Trophoblast cell (in vitro differentiated cells and primary cell): ENCODE data around the gene RIPOR3.

Source experiments
- DNase-seq, 2 donors: peaks; one replicate each; pipeline ENCODE4 v3.0.0-alpha.2; 2016
- H2AFZ ChIP-seq: 2 replicates; pipeline ENCODE4 v1.6.1; 2013; ENCODE audit warnings: low read length, moderate library complexity, mild to moderate bottlenecking; ENCODE audit not compliant: insufficient read depth, poor library complexity
- H2AK5ac ChIP-seq: 2 replicates; pipeline ENCODE4 v1.6.1; 2013; ENCODE audit warnings: mild to moderate bottlenecking, low read length
- H2BK120ac ChIP-seq: 2 replicates; pipeline ENCODE4 v1.6.1; 2013; ENCODE audit warnings: low read length, mild to moderate bottlenecking, moderate library complexity; ENCODE audit not compliant: insufficient read depth, poor library complexity
- H2BK12ac ChIP-seq: 2 replicates; pipeline ENCODE4 v1.6.1; 2013; ENCODE audit warnings: mild to moderate bottlenecking, low read length, moderate library complexity
- H2BK5ac ChIP-seq: 2 replicates; pipeline ENCODE4 v1.6.1; 2013; ENCODE audit warnings: low read length, low read depth, moderate library complexity, mild to moderate bottlenecking; ENCODE audit not compliant: poor library complexity
- H3K14ac ChIP-seq: 2 replicates; pipeline ENCODE4 v1.6.1; 2013; ENCODE audit warnings: mild to moderate bottlenecking, low read length
- H3K18ac ChIP-seq: 2 replicates; pipeline ENCODE4 v1.6.1; 2013; ENCODE audit warnings: mild to moderate bottlenecking, low read length
- H3K23ac ChIP-seq: 2 replicates; pipeline ENCODE4 v1.6.1; 2013; ENCODE audit warnings: low read length
- H3K27ac ChIP-seq: 2 replicates; pipeline ENCODE4 v1.5.1; 2013; ENCODE audit warnings: low read depth, mild to moderate bottlenecking, inconsistent platforms, low read length, moderate library complexity
- H3K27me3 ChIP-seq: 2 replicates; pipeline ENCODE4 v1.6.1; 2013; ENCODE audit warnings: inconsistent platforms, mild to moderate bottlenecking, low read length, moderate library complexity; ENCODE audit not compliant: insufficient read depth
- H3K36me3 ChIP-seq, 2 experiments: 1 replicate in 1 of 2; 2 replicates in 1 of 2; pipeline ENCODE4 v1.6.1; 2013; ENCODE audit warnings: low read length in 2 of 2, mild to moderate bottlenecking in 2 of 2, moderate library complexity in 1 of 2; ENCODE audit not compliant: insufficient read depth in 2 of 2, control insufficient read depth in 1 of 2
- H3K4ac ChIP-seq: 2 replicates; pipeline ENCODE4 v1.6.1; 2013; ENCODE audit warnings: low read depth, mild to moderate bottlenecking, low read length, moderate library complexity
- H3K4me1 ChIP-seq, 2 experiments: 1 replicate in 1 of 2; 2 replicates in 1 of 2; pipeline ENCODE4 v1.6.1; 2013; ENCODE audit warnings: low read length in 2 of 2, mild to moderate bottlenecking in 2 of 2, moderate library complexity in 1 of 2; ENCODE audit not compliant: insufficient read depth in 2 of 2, control insufficient read depth in 1 of 2
- H3K4me2 ChIP-seq: 2 replicates; pipeline ENCODE4 v1.6.1; 2013; ENCODE audit warnings: inconsistent platforms, mild to moderate bottlenecking, low read length, moderate library complexity
- H3K4me3 ChIP-seq: 2 replicates; pipeline ENCODE4 v1.5.1; 2013; ENCODE audit warnings: mild to moderate bottlenecking, low read depth, low read length, inconsistent platforms
- H3K79me1 ChIP-seq: one replicate; pipeline ENCODE4 v1.6.1; 2013; ENCODE audit warnings: low read length
- H3K79me2 ChIP-seq: 2 replicates; pipeline ENCODE4 v1.6.1; 2013; ENCODE audit warnings: low read length, mild to moderate bottlenecking; ENCODE audit not compliant: control insufficient read depth, insufficient read depth, poor library complexity
- H3K9ac ChIP-seq: 2 replicates; pipeline ENCODE4 v1.6.1; 2013; ENCODE audit warnings: mild to moderate bottlenecking, low read length
- H3K9me3 ChIP-seq: 2 replicates; pipeline ENCODE4 v1.6.1; 2013; ENCODE audit warnings: low read depth, mild to moderate bottlenecking, control low read depth, inconsistent platforms, low read length; ENCODE audit not compliant: insufficient read depth
- H4K12ac ChIP-seq: 2 replicates; pipeline ENCODE4 v1.6.1; 2013; ENCODE audit warnings: low read depth, mild to moderate bottlenecking, low read length, moderate library complexity
- H4K8ac ChIP-seq: 2 replicates; pipeline ENCODE4 v1.6.1; 2013; ENCODE audit warnings: low read depth, mild to moderate bottlenecking, low read length, moderate library complexity
- H4K91ac ChIP-seq: one replicate; pipeline ENCODE4 v1.6.1; 2013; ENCODE audit warnings: low read depth, mild to moderate bottlenecking, low read length, moderate library complexity
- WGBS: extraction: QIAGEN DNeasy Blood & Tissue Kit; methylation state at CpG from one replicate; pipeline ENCODE4 v1.1.7; 2013; ENCODE audit warnings: missing lambda C conversion rate; ENCODE audit not compliant: insufficient read length, insufficient coverage; ENCODE audit errors: extremely low coverage; 5-methylcytosine and 5-hydroxymethylcytosine counted together

RIPOR3 gene

DNA sequence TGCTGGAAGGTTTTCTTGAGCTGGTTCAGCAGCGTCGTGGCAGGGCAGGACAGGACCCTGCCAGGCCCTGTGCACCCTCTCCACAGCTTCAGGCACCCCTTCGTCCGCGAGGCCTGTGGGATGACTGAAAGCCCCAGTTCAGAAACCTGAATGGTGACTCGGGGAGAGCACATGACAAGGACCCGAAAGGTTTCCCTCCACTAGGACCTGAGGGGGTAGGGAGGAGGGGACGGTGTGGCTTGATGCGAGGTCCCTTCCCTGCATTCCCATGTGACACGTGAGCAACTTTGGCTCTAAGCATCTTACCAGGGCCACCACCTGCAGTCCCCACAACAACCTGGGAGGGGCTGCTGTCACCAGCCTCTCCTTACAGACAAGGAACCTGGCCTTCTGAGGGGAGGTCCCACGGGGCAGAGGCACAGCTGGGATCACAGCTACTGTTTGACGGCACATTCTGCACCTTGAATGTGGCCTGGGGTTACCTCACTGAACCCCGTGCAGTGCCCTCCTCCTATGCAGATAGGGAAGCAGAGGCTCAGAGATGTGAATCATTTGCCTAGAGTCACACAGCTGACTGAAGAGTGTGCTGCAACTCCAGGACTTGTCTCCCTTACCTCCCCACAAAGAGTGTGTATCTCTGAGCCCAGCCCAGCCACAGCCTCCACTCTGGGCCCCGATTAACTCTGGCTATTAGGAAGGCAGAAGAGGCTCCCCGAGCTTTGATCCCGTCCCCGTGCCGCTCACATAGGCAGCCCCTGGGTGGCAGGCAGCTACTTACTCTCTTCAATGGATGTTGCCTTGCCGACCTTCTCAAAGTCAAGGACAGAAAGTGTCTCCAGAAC, 96.5 kb downstream of the RIPOR3 start:
- H3K27me3 ChIP-seq = no peaks in the 10 kb centered on the region
- H3K14ac ChIP-seq = no peak overlapping the region
- WGBS = no CpG with 5 or more reads among the region's 19 CpGs
- no peak overlapping the region for H3K4ac ChIP-seq
- no peak overlapping the region for H3K4me2 ChIP-seq
- no peak overlapping the region for H4K12ac ChIP-seq
- H2BK120ac ChIP-seq = no peak overlapping the region
- H2BK5ac ChIP-seq = no peak overlapping the region
- no peak overlapping the region for H3K18ac ChIP-seq
- H2AK5ac ChIP-seq = no peak overlapping the region
- peaks cover 5 to 8% of the 10 kb centered on the region in 2 experiments for H3K4me1 ChIP-seq
- no peaks in the 10 kb centered on the region for H3K79me2 ChIP-seq
- H3K23ac ChIP-seq = no peak overlapping the region
- H4K91ac ChIP-seq = no peak overlapping the region
- H3K27ac ChIP-seq = no peak overlapping the region
- no peak overlapping the region for H3K9ac ChIP-seq
- H2AFZ ChIP-seq = no peak overlapping the region
- H4K8ac ChIP-seq = no peak overlapping the region
- no peak overlapping the region for H3K4me3 ChIP-seq
- no peak overlapping the region for H2BK12ac ChIP-seq
- H3K36me3 ChIP-seq = peaks cover 7% of the 10 kb centered on the region in 2 experiments
- peak; percentile 5 to 8 for DNase-seq
- no peaks in the 10 kb centered on the region for H3K79me1 ChIP-seq
- H3K9me3 ChIP-seq = no peaks in the 10 kb centered on the region

DNA sequence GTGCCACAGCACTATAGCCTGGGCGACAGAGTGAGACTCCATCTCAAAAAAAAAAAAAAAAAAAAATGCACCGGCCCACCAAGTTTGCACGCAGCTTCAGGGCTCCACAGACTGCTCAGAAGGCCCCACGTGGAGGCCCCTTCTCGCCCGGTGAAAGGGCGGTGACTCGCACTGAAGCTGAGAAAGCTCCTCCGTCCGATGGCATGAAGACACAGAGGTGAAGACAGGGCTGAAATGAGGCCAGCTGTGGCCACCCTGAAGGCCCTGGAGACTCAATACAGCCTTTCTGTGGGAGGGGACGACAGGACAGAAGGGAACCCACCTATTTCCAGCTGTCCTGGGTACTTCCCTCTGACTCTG, 97.1 kb downstream of the RIPOR3 start:
- H4K8ac ChIP-seq = no peak overlapping the region
- no peak overlapping the region for H3K14ac ChIP-seq
- H2AK5ac ChIP-seq = no peak overlapping the region
- H4K12ac ChIP-seq = no peak overlapping the region
- H4K91ac ChIP-seq = no peak overlapping the region
- H3K27ac ChIP-seq = no peak overlapping the region
- no peak overlapping the region for H3K23ac ChIP-seq
- H3K36me3 ChIP-seq = peaks cover 10 to 12% of the 10 kb centered on the region in 2 experiments
- DNase-seq = no peak
- no peak overlapping the region for H3K9ac ChIP-seq
- no CpG with 5 or more reads among the region's 11 CpGs for WGBS
- H2BK12ac ChIP-seq = no peak overlapping the region
- H2AFZ ChIP-seq = no peak overlapping the region
- H3K4me3 ChIP-seq = no peak overlapping the region
- no peaks in the 10 kb centered on the region for H3K79me2 ChIP-seq
- peaks cover 5 to 8% of the 10 kb centered on the region in 2 experiments for H3K4me1 ChIP-seq
- no peaks in the 10 kb centered on the region for H3K27me3 ChIP-seq
- H3K9me3 ChIP-seq = no peaks in the 10 kb centered on the region
- no peak overlapping the region for H3K4ac ChIP-seq
- H2BK5ac ChIP-seq = no peak overlapping the region
- no peak overlapping the region for H3K18ac ChIP-seq
- no peak overlapping the region for H2BK120ac ChIP-seq
- no peak overlapping the region for H3K4me2 ChIP-seq
- no peaks in the 10 kb centered on the region for H3K79me1 ChIP-seq

DNA sequence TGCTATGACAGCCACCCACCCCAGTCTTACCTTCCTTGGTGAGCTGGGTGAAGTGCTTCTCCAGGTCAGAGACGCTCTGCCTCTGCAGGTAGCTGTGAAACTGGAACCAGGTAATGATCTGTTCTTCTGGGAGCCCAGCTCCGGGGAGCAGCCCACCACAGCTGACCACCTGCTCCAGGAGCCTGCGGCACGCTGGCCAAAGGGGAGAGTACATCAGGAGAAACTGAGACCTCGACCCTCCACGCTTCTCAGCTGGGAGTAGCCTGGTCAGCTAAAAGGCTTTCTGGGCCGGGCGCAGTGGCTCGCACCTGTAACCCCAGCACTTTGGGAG, 98.4 kb downstream of the RIPOR3 start:
- H3K9me3 ChIP-seq = no peaks in the 10 kb centered on the region
- peaks cover 5 to 10% of the 10 kb centered on the region in 2 experiments for H3K4me1 ChIP-seq
- no CpG with 5 or more reads among the region's 9 CpGs for WGBS
- peaks cover 11 to 12% of the 10 kb centered on the region in 2 experiments for H3K36me3 ChIP-seq
- no peaks in the 10 kb centered on the region for H3K79me2 ChIP-seq
- H2BK5ac ChIP-seq = no peak overlapping the region
- DNase-seq = no peak
- no peak overlapping the region for H2BK12ac ChIP-seq
- H4K91ac ChIP-seq = no peak overlapping the region
- H4K8ac ChIP-seq = no peak overlapping the region
- H3K27ac ChIP-seq = no peak overlapping the region
- H2AK5ac ChIP-seq = no peak overlapping the region
- H2AFZ ChIP-seq = no peak overlapping the region
- H3K4me2 ChIP-seq = no peak overlapping the region
- no peak overlapping the region for H3K14ac ChIP-seq
- H3K18ac ChIP-seq = no peak overlapping the region
- H4K12ac ChIP-seq = no peak overlapping the region
- no peak overlapping the region for H3K23ac ChIP-seq
- H3K79me1 ChIP-seq = no peaks in the 10 kb centered on the region
- no peak overlapping the region for H2BK120ac ChIP-seq
- H3K4ac ChIP-seq = no peak overlapping the region
- H3K27me3 ChIP-seq = no peaks in the 10 kb centered on the region
- H3K4me3 ChIP-seq = no peak overlapping the region
- no peak overlapping the region for H3K9ac ChIP-seq

DNA sequence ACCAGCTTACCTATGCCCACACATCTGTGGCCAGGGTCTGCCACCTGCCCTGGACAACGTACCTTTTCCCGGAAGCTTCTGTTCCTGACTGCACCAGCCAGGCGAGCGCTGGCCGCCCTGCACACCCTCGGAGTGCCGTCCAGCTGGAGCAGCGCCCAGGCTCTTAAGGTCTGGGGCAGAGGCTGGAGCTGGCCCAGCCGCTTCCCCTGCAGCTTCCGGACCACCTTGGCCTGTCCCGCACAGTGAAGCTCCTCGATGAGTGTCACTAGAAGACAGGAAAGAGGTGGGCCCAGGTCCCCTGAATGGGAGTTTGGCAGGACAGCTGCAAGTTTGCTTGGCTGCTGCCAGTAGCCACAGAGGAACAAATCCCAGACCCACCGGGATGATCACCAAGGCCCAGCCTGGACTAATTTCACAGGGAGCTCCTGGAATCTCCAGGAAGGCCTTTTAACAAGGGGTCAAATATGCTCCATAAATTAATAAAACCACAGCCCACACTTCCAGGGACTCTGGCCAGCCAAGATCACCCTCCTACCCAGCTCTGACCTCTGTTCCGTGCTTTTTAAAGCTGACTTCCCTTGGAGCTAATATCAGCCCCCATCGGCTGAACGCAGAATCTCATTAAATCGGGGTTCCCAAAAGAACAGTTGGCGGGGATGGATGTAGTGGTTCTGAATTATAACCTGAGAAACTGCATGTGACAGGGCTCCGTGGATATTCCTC, 98.9 kb downstream of the RIPOR3 start:
- Histone ChIP-seq H3K18ac (no peak overlapping the region), H3K9ac (no peak overlapping the region), H3K27ac (no peak overlapping the region), H3K36me3 (peaks cover 12 to 14% of the 10 kb centered on the region in 2 experiments), H2BK5ac (no peak overlapping the region), H2BK120ac (no peak overlapping the region), H3K79me2 (no peaks in the 10 kb centered on the region), H3K4me3 (no peak overlapping the region), H3K14ac (no peak overlapping the region), H4K8ac (no peak overlapping the region), H4K12ac (no peak overlapping the region), H3K4me1 (peaks cover 10 to 15% of the 10 kb centered on the region in 2 experiments), H2AK5ac (no peak overlapping the region), H2AFZ (no peak overlapping the region), H4K91ac (no peak overlapping the region), H3K79me1 (no peaks in the 10 kb centered on the region), H3K4ac (no peak overlapping the region), H3K23ac (no peak overlapping the region), H3K9me3 (no peaks in the 10 kb centered on the region), H3K27me3 (no peaks in the 10 kb centered on the region), H2BK12ac (no peak overlapping the region), H3K4me2 (no peak overlapping the region)
- no CpG with 5 or more reads among the region's 19 CpGs for WGBS
- no peak for DNase-seq
